ENCODE results near the gene MAPKAPK5. TPM values are rescaled to one million over a fixed set of nuclear protein-coding genes. Genes with fewer than 3 reads are reported as not detected.

The MAPKAPK5 gene
- total and polyA plus RNA-seq, 10 of the 15 experiments (the other 5 are each of a cell fraction or from before 2014, with no cell fraction given) = 12.6 to 54.3 (median 41.5) TPM

DNA sequence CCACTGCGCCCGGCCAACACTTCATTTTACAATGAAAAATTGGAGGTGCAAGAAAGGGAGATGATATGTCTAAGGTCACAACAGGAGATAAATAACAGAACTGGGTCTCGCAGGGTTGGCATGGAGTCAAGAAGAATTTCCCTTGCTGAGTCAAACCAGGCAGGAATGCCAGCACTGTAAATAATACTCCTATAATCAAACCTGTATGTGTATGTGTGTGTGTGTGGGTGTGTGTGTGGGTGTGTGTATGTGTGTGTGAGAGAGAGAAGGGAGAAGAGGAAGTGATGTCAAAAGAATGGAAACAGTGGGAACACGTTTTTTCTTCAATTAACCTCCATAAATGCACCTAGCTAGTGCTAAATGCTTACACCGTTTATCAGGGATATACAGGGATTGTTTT, 100.5 kb downstream of the MAPKAPK5 start:
- POLR2A ChIA-PET = no interaction called here
- FAIRE-seq = no peak
- CTCF ChIA-PET = interaction anchor here (0.6 to 4.2 kb wide), 3 partner anchors 71 to 164 kb away, joined by 3 to 40 read pairs (median 6); partner anchors contain the start of genes ERP29 and TMEM116

More for the DNA sequence above, 100.5 kb downstream of the MAPKAPK5 start:
- RAD21 ChIA-PET (ENCODE audit: unreplicated experiment) = interaction anchor here (1.0 to 4.3 kb wide), 2 partner anchors 71 to 190 kb away, joined by 3 to 61 read pairs; partner anchors contain the start of genes ERP29 and TMEM116
- intact Hi-C loops (cut with micrococcal nuclease; ENCODE audit: unreplicated experiment) (no loop called here), in situ Hi-C loops (cut with MboI) (loop anchor here (10.0 kb wide), 1 partner anchor 442 kb away; the partner anchor contains the start of gene HECTD4)
- WGBS (ENCODE audit: insufficient coverage, insufficient replicate concordance, low lambda C conversion rate, missing lambda C conversion rate) = 84% methylated on average over 5 of the region's 5 CpGs
- H3K36me3 ChIP-seq (ENCODE audit: control insufficient read depth in 2 of 2, insufficient read depth in 2 of 2, low read length in 1 of 2) = no peaks in the 10 kb centered on the region
- no TSS peak for BruUV-seq (replicated peaks)
- DNase-seq (ENCODE audit: low read depth, low spot score) = no peak
- no peak overlapping the region for H2AFZ ChIP-seq (ENCODE audit: control insufficient read depth, low read depth, low read length)
- SMC1A ChIA-PET (ENCODE audit: uncharacterized antibody, unreplicated experiment) = interaction anchor here (0.6 to 4.3 kb wide), 3 partner anchors 70 to 255 kb away, joined by 3 to 21 read pairs (median 3); partner anchors contain the start of genes ERP29 and TMEM116
- ATAC-seq = no peak
- TF ChIP-seq JUND (IDR thresholded peaks at IDR 0.05; ENCODE audit: low read depth, low read length) (no peak), CHD1 (IDR thresholded peaks at IDR 0.05; ENCODE audit: low read depth, low read length) (no peak), ZBED1 (IDR thresholded peaks at IDR 0.05; ENCODE audit: borderline replicate concordance) (no peak), CEBPB (IDR thresholded peaks at IDR 0.05; ENCODE audit: borderline replicate concordance in 1 of 2, low read depth in 2 of 2, low read length in 2 of 2) (no peak), RFX5 (IDR thresholded peaks at IDR 0.05; ENCODE audit: low read depth, low read length) (no peak), BCL11A (IDR thresholded peaks at IDR 0.05; ENCODE audit: low read depth, low read length) (no peak), BACH1 (IDR thresholded peaks at IDR 0.05; ENCODE audit: borderline replicate concordance) (no peak), PML (IDR thresholded peaks at IDR 0.05; ENCODE audit: low read length) (no peak), IKZF2 (IDR thresholded peaks at IDR 0.05) (no peak), GABPA (IDR thresholded peaks at IDR 0.05; ENCODE audit: low read depth) (no peak), TCF7 (IDR thresholded peaks at IDR 0.05; ENCODE audit: borderline replicate concordance) (no peak), CBX5 (IDR thresholded peaks at IDR 0.05; ENCODE audit: low read depth) (no peak), NRF1 (conservative IDR thresholded peaks at IDR 0.05; ENCODE audit: low read depth, low read length) (no peak), ATF7 (IDR thresholded peaks at IDR 0.05; ENCODE audit: low read depth) (no peak), CREM (IDR thresholded peaks at IDR 0.05; ENCODE audit: low read depth) (no peak), ZZZ3 (IDR thresholded peaks at IDR 0.05; ENCODE audit: control insufficient read depth, insufficient read length, low read depth) (no peak), KLF5 (IDR thresholded peaks at IDR 0.05; ENCODE audit: partially characterized antibody) (no peak)
- TF ChIP-seq, protein P1, sequence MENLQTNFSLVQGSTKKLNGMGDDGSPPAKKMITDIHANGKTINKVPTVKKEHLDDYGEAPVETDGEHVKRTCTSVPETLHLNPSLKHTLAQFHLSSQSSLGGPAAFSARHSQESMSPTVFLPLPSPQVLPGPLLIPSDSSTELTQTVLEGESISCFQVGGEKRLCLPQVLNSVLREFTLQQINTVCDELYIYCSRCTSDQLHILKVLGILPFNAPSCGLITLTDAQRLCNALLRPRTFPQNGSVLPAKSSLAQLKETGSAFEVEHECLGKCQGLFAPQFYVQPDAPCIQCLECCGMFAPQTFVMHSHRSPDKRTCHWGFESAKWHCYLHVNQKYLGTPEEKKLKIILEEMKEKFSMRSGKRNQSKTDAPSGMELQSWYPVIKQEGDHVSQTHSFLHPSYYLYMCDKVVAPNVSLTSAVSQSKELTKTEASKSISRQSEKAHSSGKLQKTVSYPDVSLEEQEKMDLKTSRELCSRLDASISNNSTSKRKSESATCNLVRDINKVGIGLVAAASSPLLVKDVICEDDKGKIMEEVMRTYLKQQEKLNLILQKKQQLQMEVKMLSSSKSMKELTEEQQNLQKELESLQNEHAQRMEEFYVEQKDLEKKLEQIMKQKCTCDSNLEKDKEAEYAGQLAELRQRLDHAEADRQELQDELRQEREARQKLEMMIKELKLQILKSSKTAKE (IDR thresholded peaks at IDR 0.05; ENCODE audit: low read depth, poor library complexity, severe bottlenecking) = no peak
- TF ChIP-seq, protein P2, sequence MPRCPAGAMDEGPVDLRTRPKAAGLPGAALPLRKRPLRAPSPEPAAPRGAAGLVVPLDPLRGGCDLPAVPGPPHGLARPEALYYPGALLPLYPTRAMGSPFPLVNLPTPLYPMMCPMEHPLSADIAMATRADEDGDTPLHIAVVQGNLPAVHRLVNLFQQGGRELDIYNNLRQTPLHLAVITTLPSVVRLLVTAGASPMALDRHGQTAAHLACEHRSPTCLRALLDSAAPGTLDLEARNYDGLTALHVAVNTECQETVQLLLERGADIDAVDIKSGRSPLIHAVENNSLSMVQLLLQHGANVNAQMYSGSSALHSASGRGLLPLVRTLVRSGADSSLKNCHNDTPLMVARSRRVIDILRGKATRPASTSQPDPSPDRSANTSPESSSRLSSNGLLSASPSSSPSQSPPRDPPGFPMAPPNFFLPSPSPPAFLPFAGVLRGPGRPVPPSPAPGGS (IDR thresholded peaks at IDR 0.05; ENCODE audit: borderline replicate concordance, insufficient read depth, low read depth, low read length, poor library complexity, severe bottlenecking) = no peak
- TF ChIP-seq, protein P3, sequence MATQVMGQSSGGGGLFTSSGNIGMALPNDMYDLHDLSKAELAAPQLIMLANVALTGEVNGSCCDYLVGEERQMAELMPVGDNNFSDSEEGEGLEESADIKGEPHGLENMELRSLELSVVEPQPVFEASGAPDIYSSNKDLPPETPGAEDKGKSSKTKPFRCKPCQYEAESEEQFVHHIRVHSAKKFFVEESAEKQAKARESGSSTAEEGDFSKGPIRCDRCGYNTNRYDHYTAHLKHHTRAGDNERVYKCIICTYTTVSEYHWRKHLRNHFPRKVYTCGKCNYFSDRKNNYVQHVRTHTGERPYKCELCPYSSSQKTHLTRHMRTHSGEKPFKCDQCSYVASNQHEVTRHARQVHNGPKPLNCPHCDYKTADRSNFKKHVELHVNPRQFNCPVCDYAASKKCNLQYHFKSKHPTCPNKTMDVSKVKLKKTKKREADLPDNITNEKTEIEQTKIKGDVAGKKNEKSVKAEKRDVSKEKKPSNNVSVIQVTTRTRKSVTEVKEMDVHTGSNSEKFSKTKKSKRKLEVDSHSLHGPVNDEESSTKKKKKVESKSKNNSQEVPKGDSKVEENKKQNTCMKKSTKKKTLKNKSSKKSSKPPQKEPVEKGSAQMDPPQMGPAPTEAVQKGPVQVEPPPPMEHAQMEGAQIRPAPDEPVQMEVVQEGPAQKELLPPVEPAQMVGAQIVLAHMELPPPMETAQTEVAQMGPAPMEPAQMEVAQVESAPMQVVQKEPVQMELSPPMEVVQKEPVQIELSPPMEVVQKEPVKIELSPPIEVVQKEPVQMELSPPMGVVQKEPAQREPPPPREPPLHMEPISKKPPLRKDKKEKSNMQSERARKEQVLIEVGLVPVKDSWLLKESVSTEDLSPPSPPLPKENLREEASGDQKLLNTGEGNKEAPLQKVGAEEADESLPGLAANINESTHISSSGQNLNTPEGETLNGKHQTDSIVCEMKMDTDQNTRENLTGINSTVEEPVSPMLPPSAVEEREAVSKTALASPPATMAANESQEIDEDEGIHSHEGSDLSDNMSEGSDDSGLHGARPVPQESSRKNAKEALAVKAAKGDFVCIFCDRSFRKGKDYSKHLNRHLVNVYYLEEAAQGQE (IDR thresholded peaks at IDR 0.05; ENCODE audit: low read depth, low read length) = no peak
- H3K9ac ChIP-seq (ENCODE audit: control insufficient read depth, insufficient read depth, low read length) = no peak overlapping the region
- H3K4me3 ChIP-seq = no peak overlapping the region
- no peaks in the 10 kb centered on the region; the same call in 1 of the 2 replicates for H3K4me1 ChIP-seq (ENCODE audit: control insufficient read depth, insufficient read depth, low read length)
- no peaks in the 10 kb centered on the region for H4K20me1 ChIP-seq (ENCODE audit: control insufficient read depth, insufficient read depth)
- H3K27ac ChIP-seq (ENCODE audit: control insufficient read depth, insufficient read depth) = no peak overlapping the region
- H3K27me3 ChIP-seq (replicated peaks in 1 of 2; ENCODE audit: control insufficient read depth in 2 of 2, insufficient read depth in 2 of 2, low read length in 1 of 2) = no peaks in the 10 kb centered on the region
- no peaks in the 10 kb centered on the region for H3K9me3 ChIP-seq (replicated peaks; ENCODE audit: control insufficient read depth, insufficient read depth, low read length)
- H3K79me2 ChIP-seq (ENCODE audit: control insufficient read depth, insufficient read depth, low read length) = no peaks in the 10 kb centered on the region
- H3K4me2 ChIP-seq (ENCODE audit: control insufficient read depth, insufficient read depth) = no peak overlapping the region
